CD14-positive monocyte (primary cell): ENCODE results near the gene B3GNT7. TPM values are rescaled to one million over a fixed set of nuclear protein-coding genes. Genes with fewer than 3 reads are reported as not detected.
A peak's percentile ranks its signal among the peaks of the same experiment; 100 is the strongest.

Source experiments
- DNase-seq, 3 donors: peaks; one replicate each; pipeline ENCODE4 v3.0.0-alpha.2; 2011 to 2022
- H2AFZ ChIP-seq: 2 replicates; pipeline ENCODE4 v1.6.0; 2012; ENCODE audit warnings: mild to moderate bottlenecking, low read depth, low read length, inconsistent platforms; ENCODE audit not compliant: insufficient read depth, poor library complexity, severe bottlenecking
- H3K27ac ChIP-seq, 2 donors: 1 replicate in 1 of 2; 2 replicates in 1 of 2; pipeline ENCODE4 v1.5.1; 2012 to 2013; ENCODE audit warnings: low read length in 2 of 2, control low read depth in 1 of 2, inconsistent platforms in 1 of 2, low read depth in 1 of 2, mild to moderate bottlenecking in 1 of 2
- H3K27me3 ChIP-seq, 2 donors: one replicate each; pipeline versions ENCODE4 v1.6.0 to v1.6.1; 2011 to 2013; ENCODE audit warnings: low read length in 2 of 2; ENCODE audit not compliant: control insufficient read depth in 2 of 2, insufficient read depth in 2 of 2
- H3K36me3 ChIP-seq, 2 donors: replicated peaks in 1 of 2; 1 replicate in 1 of 2; 2 replicates in 1 of 2; pipeline versions ENCODE4 v1.5.1 to v1.6.1; 2012 to 2013; ENCODE audit warnings: low read length in 2 of 2, control low read depth in 1 of 2, inconsistent platforms in 1 of 2, mild to moderate bottlenecking in 1 of 2; ENCODE audit not compliant: insufficient read depth in 2 of 2, control insufficient read depth in 1 of 2
- H3K4me1 ChIP-seq, 2 donors: 1 replicate in 1 of 2; 2 replicates in 1 of 2; pipeline versions ENCODE4 v1.5.1 to v1.6.1; 2012 to 2013; ENCODE audit warnings: low read length in 2 of 2, control low read depth in 1 of 2, inconsistent platforms in 1 of 2, mild to moderate bottlenecking in 1 of 2, moderate library complexity in 1 of 2; ENCODE audit not compliant: insufficient read depth in 2 of 2, control insufficient read depth in 1 of 2
- H3K4me2 ChIP-seq: replicated peaks from 2 replicates; pipeline ENCODE3; 2012; ENCODE audit warnings: low read length, moderate library complexity, mild to moderate bottlenecking; ENCODE audit not compliant: poor library complexity, severe bottlenecking; ENCODE audit errors: extremely low read depth
- H3K4me3 ChIP-seq, 3 experiments: fragments of 200-600 bp in 1 of 3; sonication (generic) in 1 of 3; replicated peaks in 1 of 3; 1 replicate in 2 of 3; 2 replicates in 1 of 3; pipeline ENCODE4 v1.5.1; 2011 to 2013; ENCODE audit warnings: low read length in 3 of 3, mild to moderate bottlenecking in 3 of 3, control low read depth in 2 of 3, low read depth in 2 of 3, inconsistent platforms in 1 of 3, moderate library complexity in 1 of 3
- H3K79me2 ChIP-seq: 2 replicates; pipeline ENCODE4 v1.6.0; 2012; ENCODE audit warnings: mild to moderate bottlenecking, control low read depth, inconsistent platforms, low read length, moderate library complexity; ENCODE audit not compliant: insufficient read depth
- H3K9ac ChIP-seq: 2 replicates; pipeline ENCODE4 v1.6.0; 2017; ENCODE audit warnings: low read length, mild to moderate bottlenecking; ENCODE audit not compliant: insufficient read depth, poor library complexity, severe bottlenecking
- H3K9me3 ChIP-seq, 2 donors: replicated peaks in 1 of 2; 1 replicate in 1 of 2; 2 replicates in 1 of 2; pipeline versions ENCODE4 v1.5.1 to v1.6.1; 2012 to 2013; ENCODE audit warnings: low read length in 2 of 2, control low read depth in 1 of 2; ENCODE audit not compliant: control insufficient read depth in 1 of 2, insufficient read depth in 1 of 2
- H4K20me1 ChIP-seq: 2 replicates; pipeline ENCODE4 v1.6.0; 2012; ENCODE audit warnings: mild to moderate bottlenecking, low read length, control low read depth, moderate library complexity; ENCODE audit not compliant: insufficient read depth
- H3K27ac Mint-ChIP-seq, 7 donors: one replicate each; pipeline ENCODE4 v1.8.0; 2020; ENCODE audit warnings: mild to moderate bottlenecking in 7 of 7, mixed read lengths in 7 of 7, moderate library complexity in 6 of 7, inconsistent platforms in 2 of 7
- H3K27me3 Mint-ChIP-seq, 3 donors: one replicate each; pipeline ENCODE4 v1.8.0; 2021 to 2022; ENCODE audit warnings: low read depth in 3 of 3, mild to moderate bottlenecking in 3 of 3, mixed read lengths in 3 of 3, moderate library complexity in 3 of 3, inconsistent platforms in 1 of 3
- H3K36me3 Mint-ChIP-seq, 2 donors: one replicate each; pipeline ENCODE4 v1.8.0; 2020; ENCODE audit warnings: mixed read lengths in 2 of 2, inconsistent platforms in 1 of 2, mild to moderate bottlenecking in 1 of 2
- H3K4me1 Mint-ChIP-seq: one replicate; pipeline ENCODE4 v1.8.0; 2020; ENCODE audit warnings: mild to moderate bottlenecking, mixed read lengths
- H3K4me3 Mint-ChIP-seq, 2 donors: one replicate each; pipeline ENCODE4 v1.8.0; 2020; ENCODE audit warnings: mild to moderate bottlenecking in 2 of 2, mixed read lengths in 2 of 2, moderate library complexity in 1 of 2
- H3K9me3 Mint-ChIP-seq, 7 donors: one replicate each; pipeline ENCODE4 v1.8.0; 2020 to 2022; ENCODE audit warnings: mixed read lengths in 7 of 7, mild to moderate bottlenecking in 6 of 7, moderate library complexity in 6 of 7, inconsistent platforms in 2 of 7
- WGBS: methylation state at CpG from one replicate; pipeline ENCODE4 v1.1.5; 2013; ENCODE audit warnings: missing lambda C conversion rate; ENCODE audit not compliant: insufficient coverage; 5-methylcytosine and 5-hydroxymethylcytosine counted together
- intact Hi-C, 2 donors: fragments of 100-400 bp; cut with micrococcal nuclease; formaldehyde crosslinking; loops; one replicate each; pipeline versions ENCODE4 v1.15.0 to v1.15.1; 2023
- polyA plus RNA-seq, 3 donors: library from polyadenylated mRNA; depleted of rRNA in 1 of 3; unstranded in 2 of 3; stranded (reverse) in 1 of 3; fragments of 300-500 nt in 2 of 3; fragments of >200 nt in 1 of 3; fragmentation: Illumina TruSeq in 2 of 3; gene quantifications; 1 replicate in 2 of 3; 2 replicates in 1 of 3; pipeline ENCODE4 v1.2.3, GENCODE V29; 2012 to 2021
- TF ChIP-seq, protein P1 (sequence below): fragments of 200-600 bp; IDR thresholded peaks from one replicate; pipeline ENCODE4 v1.8.0; 2022; ENCODE audit warnings: antibody characterized with exemption, mild to moderate bottlenecking

The B3GNT7 gene
- polyA plus RNA-seq, 3 donors = 0.05 TPM; not detected in 2

DNA sequence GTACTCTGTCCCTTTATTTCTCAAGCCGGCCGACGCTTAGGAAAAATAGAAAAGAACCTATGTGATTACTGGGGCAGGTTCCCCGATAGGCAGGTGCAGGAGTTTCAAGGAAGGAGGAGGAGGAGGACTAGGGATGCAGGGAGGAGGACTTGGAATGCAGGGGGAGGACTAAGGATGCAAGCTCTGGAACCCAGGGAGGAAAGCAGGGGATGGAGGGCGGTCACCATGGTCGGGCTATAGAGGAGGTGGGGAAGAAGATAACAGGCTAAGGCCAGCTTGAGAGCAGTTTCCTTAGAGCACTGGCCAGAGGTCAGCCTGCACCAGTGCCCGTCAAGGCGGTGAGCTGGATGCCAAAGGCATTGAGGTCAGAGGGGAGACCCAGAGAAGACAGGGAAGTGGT lies 18.7 kb upstream of the B3GNT7 start:
- no peak overlapping the region for H3K27ac ChIP-seq
- TF ChIP-seq, protein P1, sequence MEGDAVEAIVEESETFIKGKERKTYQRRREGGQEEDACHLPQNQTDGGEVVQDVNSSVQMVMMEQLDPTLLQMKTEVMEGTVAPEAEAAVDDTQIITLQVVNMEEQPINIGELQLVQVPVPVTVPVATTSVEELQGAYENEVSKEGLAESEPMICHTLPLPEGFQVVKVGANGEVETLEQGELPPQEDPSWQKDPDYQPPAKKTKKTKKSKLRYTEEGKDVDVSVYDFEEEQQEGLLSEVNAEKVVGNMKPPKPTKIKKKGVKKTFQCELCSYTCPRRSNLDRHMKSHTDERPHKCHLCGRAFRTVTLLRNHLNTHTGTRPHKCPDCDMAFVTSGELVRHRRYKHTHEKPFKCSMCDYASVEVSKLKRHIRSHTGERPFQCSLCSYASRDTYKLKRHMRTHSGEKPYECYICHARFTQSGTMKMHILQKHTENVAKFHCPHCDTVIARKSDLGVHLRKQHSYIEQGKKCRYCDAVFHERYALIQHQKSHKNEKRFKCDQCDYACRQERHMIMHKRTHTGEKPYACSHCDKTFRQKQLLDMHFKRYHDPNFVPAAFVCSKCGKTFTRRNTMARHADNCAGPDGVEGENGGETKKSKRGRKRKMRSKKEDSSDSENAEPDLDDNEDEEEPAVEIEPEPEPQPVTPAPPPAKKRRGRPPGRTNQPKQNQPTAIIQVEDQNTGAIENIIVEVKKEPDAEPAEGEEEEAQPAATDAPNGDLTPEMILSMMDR = no peak
- H3K27me3 Mint-ChIP-seq = peaks cover 2% of the 10 kb centered on the region in 3 donors
- H3K27me3 ChIP-seq = no peaks in the 10 kb centered on the region
- H3K9me3 Mint-ChIP-seq = no peaks in the 10 kb centered on the region
- H3K4me3 Mint-ChIP-seq = no peak overlapping the region
- H3K4me2 ChIP-seq = no peak overlapping the region
- H3K9me3 ChIP-seq = no peaks in the 10 kb centered on the region
- 97% methylated on average over 5 of the region's 8 CpGs for WGBS
- peaks cover 0 to 2% of the 10 kb centered on the region in 2 donors for H3K36me3 Mint-ChIP-seq
- no peaks in the 10 kb centered on the region for H4K20me1 ChIP-seq
- peak overlapping the region in 1 of 7 donors; percentile 50 for H3K27ac Mint-ChIP-seq
- intact Hi-C loops = no loop called here
- H2AFZ ChIP-seq = no peak overlapping the region
- peaks cover 4 to 8% of the 10 kb centered on the region in 2 donors for H3K4me1 ChIP-seq
- DNase-seq = no peak
- no peak overlapping the region for H3K4me3 ChIP-seq
- H3K4me1 Mint-ChIP-seq = peaks cover 11% of the 10 kb centered on the region
- H3K79me2 ChIP-seq = no peaks in the 10 kb centered on the region
- H3K36me3 ChIP-seq = no peaks in the 10 kb centered on the region
- H3K9ac ChIP-seq = no peak overlapping the region

DNA sequence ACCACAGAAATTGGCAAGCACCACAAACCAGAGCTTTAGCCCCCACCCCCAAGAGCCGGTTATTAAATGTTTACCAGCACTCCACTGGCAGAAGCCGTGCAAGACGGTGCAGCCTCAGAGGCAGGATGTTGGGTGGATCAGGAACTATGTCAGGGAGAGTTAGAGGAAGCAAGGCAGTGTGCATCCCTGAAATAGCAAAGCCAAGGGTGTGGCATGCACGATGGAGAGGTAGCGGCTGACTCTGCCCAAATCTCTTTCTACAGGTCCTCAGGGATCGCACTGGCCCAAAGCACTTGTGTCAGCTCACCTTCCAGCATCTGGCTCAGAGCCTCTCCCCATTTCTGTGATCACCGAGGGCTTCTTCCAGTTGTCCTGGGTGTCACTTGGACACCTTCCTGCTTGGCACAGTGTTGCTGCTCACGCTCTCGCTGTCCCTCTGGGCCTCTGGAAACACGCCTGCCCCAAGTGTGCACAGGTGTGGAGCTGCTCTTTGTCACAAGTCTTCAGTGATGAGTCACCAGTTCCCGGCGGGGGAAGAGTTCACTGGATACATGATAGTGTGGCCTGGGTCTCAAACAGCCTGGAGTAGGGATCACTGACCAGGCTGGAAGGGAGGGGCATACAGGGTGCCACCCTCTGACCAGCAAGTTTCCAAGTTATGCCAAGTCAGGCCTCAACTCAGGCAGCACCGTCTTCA lies 17.3 kb upstream of the B3GNT7 start:
- TF ChIP-seq, protein P1 = no peak
- Mint-ChIP-seq H3K27ac (peak overlapping the region in 1 of 7 donors; percentile 2), H3K27me3 (peaks cover 0 to 2% (median 2%) of the 10 kb centered on the region in 3 donors), H3K4me3 (peak overlapping the region in 1 of 2 donors; percentile 12), H3K9me3 (no peaks in the 10 kb centered on the region), H3K36me3 (peaks cover 0 to 2% of the 10 kb centered on the region in 2 donors), H3K4me1 (peaks cover 11% of the 10 kb centered on the region)
- H3K27me3 ChIP-seq = no peaks in the 10 kb centered on the region
- no peak overlapping the region for H3K4me2 ChIP-seq
- no peaks in the 10 kb centered on the region for H3K9me3 ChIP-seq
- H3K79me2 ChIP-seq = no peaks in the 10 kb centered on the region
- peaks cover 4 to 8% of the 10 kb centered on the region in 2 donors for H3K4me1 ChIP-seq
- no peak overlapping the region for H2AFZ ChIP-seq
- WGBS = 74% methylated on average over 10 of the region's 13 CpGs
- no peak overlapping the region for H3K9ac ChIP-seq
- no peaks in the 10 kb centered on the region for H4K20me1 ChIP-seq
- no peak for DNase-seq
- H3K4me3 ChIP-seq = no peak overlapping the region
- no peaks in the 10 kb centered on the region for H3K36me3 ChIP-seq
- intact Hi-C loops = no loop called here
- no peak overlapping the region for H3K27ac ChIP-seq
